Measurements from ENCODE around the gene BSPRY.
"Not testable (repeated sequence)": the region's sequence is repeated elsewhere in the genome, so short reads cannot be mapped to it uniquely, and the experiment has no call there.

Gene BSPRY

DNA sequence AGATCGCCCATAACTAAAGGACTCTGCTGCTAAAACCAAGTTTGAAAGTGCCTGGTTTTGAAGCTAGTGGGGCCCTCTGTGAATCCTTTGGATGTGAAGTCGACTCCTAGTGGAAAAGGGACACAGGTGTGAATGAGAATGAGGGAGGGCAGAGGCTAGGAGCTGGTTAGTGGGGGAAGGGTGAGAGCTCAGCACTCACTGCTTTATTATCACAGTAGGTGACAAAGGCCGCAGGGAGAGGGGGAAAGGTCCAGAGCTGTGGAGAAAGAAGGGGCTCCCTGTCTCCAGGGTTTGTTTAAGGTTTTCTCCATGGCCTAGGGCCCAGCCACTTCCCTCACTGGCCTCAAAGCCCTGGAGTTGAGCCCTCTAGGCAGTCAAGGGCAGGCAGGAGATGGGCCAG lies 23.9 kb downstream of the BSPRY start:
- no peak for DNase-seq

GRCh38 chr9:113373676-113374392 lies 24.5 kb downstream of the BSPRY start:
- no peak for DNase-seq

DNA sequence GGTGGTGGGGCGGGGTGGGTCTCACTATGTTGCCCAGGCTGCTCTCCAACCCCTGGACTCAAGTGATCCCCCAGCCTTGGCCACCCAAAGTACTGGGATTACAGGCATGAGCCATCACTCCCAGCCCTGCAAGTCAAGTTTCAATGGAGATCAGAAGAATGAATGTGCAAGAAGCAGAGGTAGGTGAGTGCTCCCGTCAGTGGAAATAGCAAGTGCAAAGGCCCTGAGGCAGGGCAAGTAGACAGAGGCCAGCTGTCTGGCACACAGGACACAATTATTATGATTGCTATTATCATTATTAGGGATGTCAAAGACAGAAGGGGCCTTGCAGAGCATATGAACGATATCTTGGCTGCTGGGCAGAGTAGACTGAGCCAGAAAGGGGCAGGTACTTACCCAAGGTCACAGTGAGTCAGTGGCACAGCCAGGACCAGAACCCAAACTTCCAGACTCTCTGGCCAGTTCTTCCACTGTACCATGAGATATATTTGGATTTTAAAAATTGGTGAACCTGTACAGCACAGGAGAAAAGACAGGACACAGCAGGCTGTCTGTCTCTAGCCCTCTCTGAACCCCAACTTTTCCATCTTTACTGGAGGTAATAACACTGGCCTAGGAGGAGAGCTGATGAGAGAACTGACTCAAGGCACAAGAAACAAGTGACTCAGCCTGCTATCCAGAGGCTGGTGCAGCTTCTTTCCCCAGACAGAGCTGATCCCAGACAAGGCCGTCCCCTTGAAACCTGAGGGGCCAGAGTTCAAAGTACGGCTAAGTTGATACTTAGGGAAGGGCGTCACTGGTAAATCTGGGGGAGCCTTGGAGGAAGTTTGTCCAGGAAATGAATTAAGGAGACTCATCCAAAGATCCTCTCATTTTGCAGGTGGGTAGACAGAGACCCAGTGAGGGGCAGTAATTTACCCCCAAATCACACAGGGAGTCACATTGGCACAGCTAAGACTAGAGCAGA lies 26.0 kb downstream of the BSPRY start:
- DNase-seq: no peak

DNA sequence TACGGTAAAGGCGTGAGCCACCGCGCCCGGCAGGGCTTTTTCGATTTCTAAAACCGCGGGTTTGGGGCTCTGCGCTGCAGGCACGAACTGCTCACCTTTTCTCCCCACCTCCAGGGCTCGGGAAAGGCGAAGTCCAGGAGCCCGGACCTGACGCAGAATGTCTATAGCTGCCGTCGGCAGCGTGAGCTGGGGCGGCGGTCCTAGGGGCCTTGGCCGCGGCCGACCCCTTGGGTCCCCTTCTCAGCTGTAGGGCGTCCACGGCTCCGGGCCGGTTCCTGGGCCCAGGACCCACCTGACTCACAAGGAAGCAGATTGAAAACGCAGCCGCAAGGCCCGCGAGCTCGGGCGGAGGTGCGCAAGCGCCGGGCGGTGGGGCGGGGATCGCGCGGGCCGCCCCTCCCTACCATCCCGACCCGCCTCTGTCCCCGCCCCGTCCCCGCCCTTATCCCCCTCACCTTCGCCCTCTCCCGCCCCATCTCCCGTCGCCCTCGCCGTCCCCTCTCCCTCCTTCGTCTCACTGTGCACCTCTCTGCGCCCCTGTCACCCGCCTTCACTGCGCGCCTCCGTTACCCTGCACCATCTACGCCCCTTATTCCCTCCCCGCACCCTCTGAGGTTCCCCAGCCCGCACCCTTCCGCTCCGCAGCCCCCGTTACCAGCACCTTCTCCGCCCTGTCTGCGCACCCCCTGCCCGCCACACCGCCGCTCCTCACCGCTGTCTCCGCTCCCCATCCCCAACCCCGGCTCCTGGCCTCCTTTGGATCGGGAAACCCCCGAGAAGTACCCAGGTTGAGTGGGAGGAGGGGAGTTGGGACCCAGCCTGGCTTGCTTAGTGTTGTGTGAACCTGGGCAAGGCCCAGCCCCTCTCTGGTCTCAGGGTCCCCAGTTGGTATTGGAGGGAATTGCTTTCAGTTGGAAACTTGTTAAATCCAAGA lies 27.6 kb downstream of the BSPRY start, which contains the start of gene HDHD3:
HDHD3 (minus strand) TSS at position 353 of the 934 bp plus-strand sequence. CDS start 2,632 bp downstream, outside the sequence.
- DNase-seq: peak; percentile 81

DNA sequence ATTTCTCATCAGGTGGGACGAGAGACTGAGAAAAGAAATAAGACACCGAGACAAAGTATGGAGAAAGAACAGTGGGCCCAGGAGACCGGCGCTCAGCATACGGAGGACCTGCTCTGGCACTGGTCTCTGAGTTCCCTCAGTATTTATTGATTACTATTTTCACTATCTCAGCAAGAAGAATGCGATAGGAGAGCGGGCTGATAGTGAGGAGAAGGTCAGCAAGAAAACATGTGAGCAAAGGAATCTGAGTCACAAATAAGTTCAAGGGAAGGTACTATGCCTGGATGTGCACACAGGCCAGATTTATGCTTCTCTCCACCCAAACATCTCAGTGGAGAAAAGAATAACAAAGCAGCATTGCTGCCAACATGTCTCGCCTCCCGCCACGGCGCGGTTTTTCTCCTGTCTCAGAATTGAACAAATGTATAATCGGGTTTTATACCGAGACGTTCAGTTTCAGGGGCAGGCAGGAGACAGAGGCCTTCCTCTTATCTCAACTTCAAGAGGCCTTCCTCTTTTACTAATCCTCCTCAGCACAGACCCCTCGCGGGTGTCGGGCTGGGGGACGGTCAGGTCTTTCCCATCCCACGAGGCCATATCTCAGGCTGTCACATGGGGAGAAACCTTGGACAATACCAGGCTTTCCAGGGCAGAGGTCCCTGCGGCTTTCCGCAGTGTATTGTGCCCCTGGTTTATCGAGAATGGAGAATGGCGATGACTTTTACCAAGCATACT lies 29.9 kb downstream of the BSPRY start:
- DNase-seq: not testable (repeated sequence)

GRCh38 chr9:113379829-113380210 lies 30.5 kb downstream of the BSPRY start:
- not testable (repeated sequence) for DNase-seq

GRCh38 chr9:113380869-113381378 lies 31.6 kb downstream of the BSPRY start:
- no peak for DNase-seq

GRCh38 chr9:113381441-113381840 lies 32.1 kb downstream of the BSPRY start:
- not testable (repeated sequence) for DNase-seq

DNA sequence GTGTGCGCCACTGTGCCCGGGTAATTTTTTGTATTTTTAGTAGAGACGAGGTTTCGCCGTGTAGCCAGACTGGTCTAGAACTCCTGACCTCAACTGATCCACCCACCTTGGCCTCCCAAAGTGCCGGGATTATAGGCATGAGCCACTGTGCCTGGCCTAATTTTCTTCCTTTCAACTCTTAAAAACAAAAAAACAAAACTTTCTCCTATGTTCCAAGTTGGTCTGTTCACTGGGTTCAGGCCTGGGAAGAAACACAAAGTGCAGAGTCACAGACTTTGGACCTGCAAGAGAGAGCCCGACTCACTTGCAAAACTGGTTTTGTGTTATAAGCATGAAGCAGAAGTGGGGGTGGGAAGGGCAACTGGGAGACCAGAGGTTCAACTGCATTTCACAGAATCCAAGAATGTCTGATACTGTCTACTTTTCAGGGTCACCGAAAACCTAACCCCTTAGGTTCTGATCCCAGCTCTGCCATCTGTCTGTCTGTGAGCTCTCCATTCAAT lies 32.6 kb downstream of the BSPRY start:
- DNase-seq: no peak

GRCh38 chr9:113386571-113387393 lies 37.4 kb downstream of the BSPRY start:
- peak; percentile 27 for DNase-seq

DNA sequence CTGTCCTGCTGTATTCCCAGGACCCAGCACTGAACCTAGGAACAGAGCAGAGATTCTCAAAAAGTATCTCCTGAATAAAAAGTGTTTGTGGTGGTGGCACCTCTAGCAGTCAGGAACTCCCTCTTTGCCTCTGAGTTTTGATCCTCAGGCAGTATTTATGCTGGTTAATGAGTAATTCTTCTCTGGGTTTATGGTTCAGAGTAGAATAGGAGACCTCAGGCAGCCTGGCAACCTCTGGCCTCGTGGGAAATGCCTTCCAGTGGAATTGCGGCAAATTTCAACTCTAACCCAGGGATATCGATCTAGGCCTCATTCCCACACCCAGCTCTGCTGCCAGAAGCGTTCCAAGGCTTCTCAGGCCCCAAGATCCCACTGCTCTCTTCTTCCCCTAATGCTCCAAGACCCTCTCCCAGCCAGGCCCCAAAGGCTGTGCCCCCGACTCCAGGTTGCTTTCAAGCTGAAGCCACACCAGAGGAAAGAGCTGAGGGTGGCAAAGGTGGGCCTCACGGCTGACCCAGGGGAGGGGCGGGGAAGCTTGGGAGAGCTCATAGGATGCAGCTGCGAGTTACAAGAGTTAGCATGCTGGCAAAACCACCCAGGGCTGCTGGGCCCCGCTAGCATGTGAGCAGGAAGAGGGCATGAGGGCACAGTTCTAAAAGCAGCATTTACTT lies 38.4 kb downstream of the BSPRY start:
- no peak for DNase-seq

DNA sequence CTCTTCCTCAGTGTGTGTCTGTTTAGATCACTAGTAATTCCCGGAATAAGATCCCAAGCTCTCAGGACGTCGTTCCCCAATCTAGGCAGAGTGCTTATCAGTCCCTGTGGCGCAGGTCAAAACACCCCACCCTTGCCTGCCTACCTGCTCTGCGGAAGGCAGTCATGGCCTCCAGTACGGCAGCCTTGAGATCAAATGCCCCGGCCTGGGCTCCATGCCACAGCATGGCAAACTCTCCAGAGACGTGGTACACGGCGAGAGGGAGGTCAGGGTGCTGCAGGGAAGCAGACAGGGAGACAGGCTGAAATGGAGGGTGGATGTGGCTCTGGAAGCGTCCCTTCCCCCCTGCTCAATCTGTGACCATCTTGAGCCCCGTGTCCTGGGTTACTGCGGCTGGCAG lies 39.5 kb downstream of the BSPRY start:
- DNase-seq: no peak

GRCh38 chr9:113389451-113389850 lies 40.1 kb downstream of the BSPRY start:
- DNase-seq: no peak

DNA sequence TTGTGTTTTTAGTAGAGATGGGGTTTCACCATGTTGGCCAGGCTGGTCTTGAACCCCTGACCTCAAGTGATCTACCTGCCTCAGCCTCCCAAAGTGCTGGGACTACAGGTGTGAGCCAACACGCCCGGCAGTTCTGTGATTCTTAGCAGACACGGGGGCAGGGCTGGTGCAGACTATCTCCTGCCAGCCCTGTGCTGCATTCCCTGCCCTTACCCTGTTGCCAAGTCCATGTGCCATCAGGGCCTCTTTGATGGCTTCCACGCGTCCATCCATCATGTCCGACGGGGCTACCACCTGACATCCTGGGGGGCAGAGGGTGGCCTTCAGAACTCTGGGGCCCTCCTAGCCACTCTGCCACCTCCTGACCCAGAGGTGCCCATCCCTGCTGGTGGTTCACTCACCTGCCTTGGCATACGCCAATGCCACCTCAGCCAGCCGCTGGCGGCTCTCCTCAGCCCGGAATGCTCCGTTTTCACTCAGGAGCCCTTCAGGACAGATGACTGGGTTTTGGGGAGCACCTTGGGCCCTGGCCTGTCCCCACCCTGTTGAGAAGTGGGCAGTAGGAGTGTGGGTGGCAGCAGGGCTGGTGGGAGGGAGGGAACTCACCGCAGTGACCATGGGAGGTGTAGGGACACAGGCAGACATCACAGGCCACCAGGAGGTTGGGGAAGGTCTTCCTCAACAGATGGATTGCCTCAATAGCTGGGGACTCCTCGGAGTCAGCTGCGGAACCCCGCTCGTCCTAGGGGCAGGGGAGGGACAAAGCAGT lies 41.0 kb downstream of the BSPRY start:
- DNase-seq: no peak

GRCh38 chr9:113391917-113392316 lies 42.6 kb downstream of the BSPRY start:
- no peak for DNase-seq

- no peak for DNase-seq
These were observed 43.9 kb downstream of the BSPRY start for GRCh38 chr9:113393281-113393680.

- no peak for DNase-seq
These were observed 45.9 kb downstream of the BSPRY start for GRCh38 chr9:113395000-113395861.

DNA sequence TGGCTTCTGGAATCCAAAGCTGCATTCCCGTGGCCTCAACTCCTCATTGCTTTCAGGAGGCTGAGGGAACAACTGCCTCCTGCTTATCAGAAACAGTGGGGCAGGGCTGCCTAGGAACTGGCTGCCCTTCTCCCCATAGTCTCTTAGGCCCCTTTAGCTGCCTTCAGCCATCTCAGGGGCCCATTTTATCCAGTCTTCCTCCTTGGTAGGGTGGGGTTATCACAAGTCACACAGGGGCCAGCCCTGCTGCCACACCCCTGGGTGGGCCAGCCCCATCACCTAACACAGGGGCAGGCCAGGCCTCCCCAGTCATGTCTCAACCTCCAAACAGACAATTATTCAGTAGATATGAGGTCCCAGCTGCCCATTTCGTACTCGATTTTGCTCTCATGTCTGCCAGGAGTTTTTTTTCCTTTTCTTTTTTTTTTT lies 47.9 kb downstream of the BSPRY start:
- DNase-seq: no peak

Data from suppressor macrophage treated with lipopolysaccharide for 4 hours (primary cell).